Fibroblast of the conjunctiva (primary cell): Measurements from ENCODE around the gene CDK5RAP2.
"Not testable (repeated sequence)": the region's sequence is repeated elsewhere in the genome, so short reads cannot be mapped to it uniquely, and the experiment has no call there.

ENCODE experiments used
- DNase-seq: peaks from one replicate; pipeline ENCODE4 v3.0.0-alpha.2; 2010; ENCODE audit warnings: low read depth

CDK5RAP2 gene

GRCh38 chr9:120542701-120543490, 37.1 kb downstream of the CDK5RAP2 start:
- no peak for DNase-seq

GRCh38 chr9:120541921-120542320, 38.0 kb downstream of the CDK5RAP2 start:
- no peak for DNase-seq

GRCh38 chr9:120539951-120540350, 40.0 kb downstream of the CDK5RAP2 start:
- DNase-seq: no peak

- no peak for DNase-seq
Observed at GRCh38 chr9:120538339-120538738, 41.6 kb downstream of the CDK5RAP2 start.

- DNase-seq: no peak
Observed at GRCh38 chr9:120536949-120537640, 42.9 kb downstream of the CDK5RAP2 start.

GRCh38 chr9:120536094-120536493, 43.9 kb downstream of the CDK5RAP2 start:
- no peak for DNase-seq

- DNase-seq: no peak
Observed at GRCh38 chr9:120534266-120534665, 45.7 kb downstream of the CDK5RAP2 start.

- no peak for DNase-seq
Observed at GRCh38 chr9:120532891-120533290, 47.1 kb downstream of the CDK5RAP2 start.

- peak; percentile 58 for DNase-seq
Observed at GRCh38 chr9:120532475-120532874, 47.5 kb downstream of the CDK5RAP2 start.

- DNase-seq: peak; percentile 16
Observed at GRCh38 chr9:120531683-120532300, 48.2 kb downstream of the CDK5RAP2 start.

GRCh38 chr9:120530220-120530832, 49.6 kb downstream of the CDK5RAP2 start:
- DNase-seq: not testable (repeated sequence)

GRCh38 chr9:120528829-120529228, 51.1 kb downstream of the CDK5RAP2 start:
- no peak for DNase-seq

GRCh38 chr9:120528327-120528726, 51.6 kb downstream of the CDK5RAP2 start:
- DNase-seq: no peak

- DNase-seq: no peak
Observed at GRCh38 chr9:120526534-120526933, 53.4 kb downstream of the CDK5RAP2 start.

GRCh38 chr9:120524863-120525262, 55.1 kb downstream of the CDK5RAP2 start:
- no peak for DNase-seq

- no peak for DNase-seq
Observed at GRCh38 chr9:120524038-120524437, 55.9 kb downstream of the CDK5RAP2 start.

GRCh38 chr9:120522558-120522957, 57.4 kb downstream of the CDK5RAP2 start:
- DNase-seq: no peak

- no peak for DNase-seq
Observed at GRCh38 chr9:120522032-120522431, 57.9 kb downstream of the CDK5RAP2 start.

GRCh38 chr9:120521101-120521500, 58.9 kb downstream of the CDK5RAP2 start:
- DNase-seq: no peak

- DNase-seq: not testable (repeated sequence)
Observed at GRCh38 chr9:120515996-120516395, 64.0 kb downstream of the CDK5RAP2 start.

GRCh38 chr9:120515481-120515880, 64.5 kb downstream of the CDK5RAP2 start:
- not testable (repeated sequence) for DNase-seq

GRCh38 chr9:120514405-120514804, 65.6 kb downstream of the CDK5RAP2 start:
- no peak for DNase-seq
